SKM-1 treated with dmso at 0.1 percent for 144 hours (cell line): Measurements from ENCODE around the gene BCAR3.
"Not testable (repeated sequence)": the region's sequence is repeated elsewhere in the genome, so short reads cannot be mapped to it uniquely, and the experiment has no call there.

Source experiments
- DNase-seq: peaks from one replicate; lab custom pipeline; 2025; ENCODE audit not compliant: unreplicated experiment; lab: John Stamatoyannopoulos, UW

Gene BCAR3

GRCh38 chr1:93707956-93708355 is 26.3 kb upstream of the BCAR3 start:
- peak; percentile 35 for DNase-seq

DNA sequence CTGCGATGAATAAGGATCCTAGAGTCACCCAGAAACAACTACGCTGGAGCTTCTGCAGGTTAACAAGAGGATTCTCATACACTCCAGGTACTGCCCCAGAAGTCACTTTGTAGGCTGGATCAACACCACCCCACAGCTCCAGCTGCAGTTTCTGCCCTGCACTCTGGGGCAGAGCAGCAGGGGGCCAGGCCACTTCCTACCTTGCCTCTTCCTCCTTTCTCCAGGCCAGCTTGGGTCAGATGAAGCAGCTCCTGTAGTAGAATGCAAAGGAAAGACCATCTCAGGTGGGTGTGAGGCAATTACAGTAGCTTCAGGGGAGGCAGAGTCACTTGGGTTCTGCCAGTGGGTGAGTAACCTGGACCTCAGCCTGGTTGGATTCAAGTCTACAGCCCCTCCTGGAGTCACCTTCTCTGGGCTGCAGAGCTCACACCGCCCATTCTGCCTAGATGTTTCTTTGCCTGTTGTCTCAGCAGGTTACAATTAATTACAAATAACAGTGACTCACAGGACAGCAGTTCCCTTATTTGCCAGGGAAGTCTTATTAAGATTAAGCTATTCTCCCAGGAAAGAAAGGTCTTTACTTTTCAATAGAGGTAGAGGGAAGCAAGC is 24.4 kb upstream of the BCAR3 start:
- no peak for DNase-seq

- DNase-seq = peak; percentile 52
These were observed 22.4 kb upstream of the BCAR3 start for GRCh38 chr1:93704052-93704451.

DNA sequence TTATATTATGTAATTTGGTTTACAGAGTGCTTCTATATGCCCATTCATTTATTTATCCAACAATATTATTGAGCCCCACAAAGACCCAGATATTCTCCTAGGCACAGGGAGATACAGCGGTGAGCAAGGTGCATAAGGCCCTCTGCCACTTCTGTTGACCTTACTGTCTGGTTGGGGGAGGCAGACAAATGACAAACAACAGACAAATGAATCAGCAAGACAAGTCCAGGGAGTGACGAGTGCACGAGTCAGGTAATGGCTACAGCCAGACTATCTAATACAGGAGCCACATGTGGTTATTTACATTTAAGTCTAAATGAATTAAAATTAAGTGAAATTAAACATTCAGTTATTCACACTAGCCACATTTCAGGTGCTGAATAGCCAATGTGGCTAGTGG is 22.0 kb upstream of the BCAR3 start:
- no peak for DNase-seq

- DNase-seq = no peak
These were observed 21.2 kb upstream of the BCAR3 start for GRCh38 chr1:93702828-93703183.

- DNase-seq = no peak
These were observed 20.6 kb upstream of the BCAR3 start for GRCh38 chr1:93702111-93702827.

GRCh38 chr1:93701629-93702028 is 20.0 kb upstream of the BCAR3 start:
- DNase-seq = no peak

GRCh38 chr1:93700532-93701469 is 19.2 kb upstream of the BCAR3 start:
- no peak for DNase-seq

DNA sequence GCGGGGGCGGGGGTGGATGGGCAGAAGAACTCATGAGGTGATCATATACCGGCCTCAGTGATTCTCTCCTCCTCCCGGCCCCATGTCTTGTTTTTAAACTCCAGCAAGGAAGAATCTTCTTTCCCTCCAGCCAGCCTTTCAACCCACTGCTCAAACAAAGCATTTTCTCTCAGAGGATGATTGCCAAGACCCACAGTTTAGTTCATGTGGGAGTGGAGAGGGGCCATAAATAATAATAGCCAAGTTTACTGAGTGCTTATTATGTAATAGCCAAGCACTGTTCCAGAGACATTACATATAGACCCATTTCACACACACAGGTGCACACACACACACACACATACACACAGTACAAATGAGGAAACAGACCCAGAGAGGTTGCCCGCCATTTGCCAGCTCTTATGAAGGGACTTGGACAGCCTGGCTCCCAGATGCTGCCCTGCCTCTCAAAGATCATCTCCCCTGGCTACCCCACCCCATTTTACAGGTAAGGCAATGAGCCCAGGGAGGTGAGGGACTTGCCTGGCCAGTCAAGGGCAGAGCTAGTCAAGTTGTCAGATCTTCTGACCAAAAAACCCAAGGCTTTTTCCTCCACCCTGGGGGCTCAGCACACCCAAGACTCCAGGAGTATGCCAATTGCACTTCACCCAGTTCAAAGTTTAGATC is 18.0 kb upstream of the BCAR3 start:
- DNase-seq = no peak

- no peak for DNase-seq
These were observed 17.4 kb upstream of the BCAR3 start for GRCh38 chr1:93699049-93699384.

DNA sequence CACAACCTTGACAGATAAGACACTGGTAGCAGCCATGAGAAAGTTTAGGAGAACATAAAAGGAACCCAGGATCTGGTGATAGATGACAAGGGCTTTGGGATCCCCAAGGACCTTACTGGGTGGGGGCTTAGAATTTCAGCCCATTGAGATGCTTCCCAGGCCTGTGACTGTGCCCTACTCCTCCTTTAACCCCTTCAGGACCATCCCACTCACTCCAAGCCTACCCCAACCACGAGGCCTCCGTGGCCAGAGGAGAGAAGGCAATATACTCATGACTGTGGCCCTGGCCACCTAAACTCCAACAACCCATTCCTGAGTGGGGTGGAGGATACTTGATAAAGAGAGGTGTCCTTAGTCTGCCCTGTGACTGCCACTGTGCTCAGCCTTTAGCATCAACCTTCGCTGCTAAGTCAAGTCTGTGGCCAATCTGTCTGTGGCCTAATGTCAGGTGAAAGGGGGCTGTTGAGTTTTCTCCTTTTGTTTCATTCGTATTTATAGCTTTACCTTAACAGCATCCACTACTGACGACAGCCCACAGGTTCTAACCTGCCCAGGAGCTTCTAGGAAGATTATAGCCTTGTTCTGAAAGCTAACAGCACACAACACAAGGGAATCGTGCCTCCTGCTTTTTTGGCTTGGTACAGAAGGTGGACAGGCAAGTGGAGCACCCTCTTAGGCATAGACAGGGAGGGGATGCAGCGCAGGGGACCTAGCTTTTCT is 16.9 kb upstream of the BCAR3 start:
- DNase-seq = no peak

- not testable (repeated sequence) for DNase-seq
These were observed 15.9 kb upstream of the BCAR3 start for GRCh38 chr1:93697566-93697965.

- DNase-seq = peak; percentile 43
These were observed 13.9 kb upstream of the BCAR3 start for GRCh38 chr1:93695411-93696005.

- no peak for DNase-seq
These were observed 13.2 kb upstream of the BCAR3 start for GRCh38 chr1:93694819-93695218.

- DNase-seq = no peak
These were observed 12.4 kb upstream of the BCAR3 start for GRCh38 chr1:93694039-93694438.

DNA sequence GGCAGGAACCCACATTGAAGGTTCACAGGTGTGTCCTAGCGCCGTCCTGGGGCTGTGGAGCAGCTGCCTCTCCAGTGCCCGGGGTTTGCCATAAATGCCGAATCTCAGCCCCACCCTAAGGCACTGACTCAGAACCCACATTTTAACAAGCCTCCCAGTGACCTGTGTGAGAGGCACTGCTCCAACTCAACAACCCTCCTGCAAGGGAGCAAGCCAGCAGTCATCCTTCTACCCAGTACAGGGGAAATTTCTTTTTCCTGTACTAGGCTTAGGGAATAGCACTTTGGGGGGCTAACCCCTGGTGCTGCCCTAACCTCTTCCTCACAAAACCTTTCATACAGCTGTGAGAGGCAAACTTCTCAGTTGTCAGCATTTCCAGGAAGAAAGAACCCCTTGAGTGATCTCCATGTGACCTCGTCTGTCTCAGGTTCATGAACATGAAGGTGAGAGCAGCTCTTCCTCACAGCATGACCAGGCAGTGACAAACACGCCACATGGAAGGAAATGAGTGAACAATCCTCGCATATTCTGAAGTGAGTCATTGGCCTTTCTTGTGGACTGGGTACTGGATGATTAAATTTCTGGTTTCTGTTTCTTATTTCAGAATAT is 11.4 kb upstream of the BCAR3 start:
- DNase-seq = no peak

DNA sequence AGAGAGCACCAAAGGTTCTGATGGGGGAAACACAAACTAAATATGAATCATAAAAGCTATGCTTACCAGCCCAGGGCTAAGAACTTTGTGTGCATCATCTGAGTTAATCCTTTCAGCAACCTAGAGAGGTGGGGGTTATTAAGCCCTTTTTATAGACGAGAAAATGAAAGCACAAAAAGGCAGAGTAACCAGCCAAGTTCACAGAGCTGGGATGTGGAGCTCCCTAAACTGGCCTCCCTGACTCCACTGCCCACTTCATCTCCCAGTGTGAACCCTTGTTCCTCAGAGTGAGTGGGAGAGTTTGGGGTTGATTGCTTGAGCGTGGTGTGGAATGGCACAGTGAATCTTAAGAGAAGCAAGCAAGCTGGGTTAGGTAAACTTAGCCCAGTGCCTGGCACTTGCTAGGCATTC is 10.8 kb upstream of the BCAR3 start:
- DNase-seq = no peak

GRCh38 chr1:93692026-93692425 is 10.4 kb upstream of the BCAR3 start:
- no peak for DNase-seq

- DNase-seq = no peak
These were observed 9.5 kb upstream of the BCAR3 start for GRCh38 chr1:93690921-93691789.
